GM18498 (cell line): Measurements from ENCODE around the gene SCAMP2.

ENCODE experiments used
- ATAC-seq: cut with Tn5 transposase; IDR thresholded peaks from one replicate; pipeline ENCODE4 v1.9.1; 2021; ENCODE audit warnings: mild to moderate bottlenecking, moderate library complexity; ENCODE audit not compliant: unreplicated experiment

The SCAMP2 gene

DNA sequence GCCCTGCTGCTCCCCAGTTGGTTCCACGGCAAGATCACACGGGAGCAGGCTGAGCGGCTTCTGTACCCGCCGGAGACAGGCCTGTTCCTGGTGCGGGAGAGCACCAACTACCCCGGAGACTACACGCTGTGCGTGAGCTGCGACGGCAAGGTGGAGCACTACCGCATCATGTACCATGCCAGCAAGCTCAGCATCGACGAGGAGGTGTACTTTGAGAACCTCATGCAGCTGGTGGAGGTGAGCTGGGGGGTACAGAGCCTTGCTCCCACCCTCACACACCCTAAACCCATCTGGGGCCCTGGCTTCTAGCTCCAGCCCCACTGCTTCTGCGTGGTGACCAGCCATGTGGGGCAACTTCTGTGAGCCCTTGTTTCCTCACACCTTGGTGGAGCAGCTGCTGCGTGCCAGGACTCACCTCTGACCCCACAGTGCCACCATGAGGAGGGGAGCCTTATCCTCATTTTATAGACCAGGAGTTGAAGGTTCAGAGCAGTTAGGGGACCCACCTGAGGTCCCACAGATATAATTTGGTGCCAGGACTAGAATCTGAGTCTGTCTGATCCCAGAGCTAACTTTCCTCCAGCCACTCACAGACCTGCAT, 73.8 kb downstream of the SCAMP2 start:
- no peak for ATAC-seq

DNA sequence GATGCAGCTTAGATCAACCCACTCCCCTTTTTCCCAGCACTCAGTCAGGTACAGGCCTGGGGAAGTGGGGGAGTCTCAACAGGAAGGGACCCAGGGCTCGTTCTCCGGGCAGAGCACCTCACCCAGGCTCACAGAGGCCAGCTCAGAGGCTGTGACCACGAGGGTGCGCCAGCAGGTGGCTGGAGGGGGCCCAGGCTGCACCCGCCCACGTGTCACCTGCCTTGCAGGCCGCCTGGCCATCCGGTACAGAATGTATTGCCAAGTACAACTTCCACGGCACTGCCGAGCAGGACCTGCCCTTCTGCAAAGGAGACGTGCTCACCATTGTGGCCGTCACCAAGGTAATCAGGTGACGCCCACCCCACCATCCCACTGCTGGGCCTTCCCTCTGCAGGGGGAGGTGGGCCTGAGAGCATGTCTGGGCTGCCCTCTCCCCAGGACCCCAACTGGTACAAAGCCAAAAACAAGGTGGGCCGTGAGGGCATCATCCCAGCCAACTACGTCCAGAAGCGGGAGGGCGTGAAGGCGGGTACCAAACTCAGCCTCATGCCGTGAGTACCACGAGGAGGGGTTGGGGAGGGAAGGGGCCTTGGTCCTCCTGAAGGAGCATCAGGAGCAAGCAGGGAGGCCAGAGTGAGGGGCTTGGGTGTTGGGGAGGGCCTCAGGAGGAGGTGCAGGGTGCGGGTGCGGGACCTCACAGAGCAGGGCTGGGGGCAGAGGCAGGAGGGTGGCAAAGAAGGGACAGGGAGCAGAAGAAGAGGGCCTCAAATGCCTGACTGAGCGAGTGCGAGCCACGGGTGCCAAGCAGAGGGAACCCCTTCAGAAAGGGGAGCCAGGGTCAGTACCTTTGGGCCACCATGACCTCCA, 74.5 kb downstream of the SCAMP2 start:
- ATAC-seq = no peak

DNA sequence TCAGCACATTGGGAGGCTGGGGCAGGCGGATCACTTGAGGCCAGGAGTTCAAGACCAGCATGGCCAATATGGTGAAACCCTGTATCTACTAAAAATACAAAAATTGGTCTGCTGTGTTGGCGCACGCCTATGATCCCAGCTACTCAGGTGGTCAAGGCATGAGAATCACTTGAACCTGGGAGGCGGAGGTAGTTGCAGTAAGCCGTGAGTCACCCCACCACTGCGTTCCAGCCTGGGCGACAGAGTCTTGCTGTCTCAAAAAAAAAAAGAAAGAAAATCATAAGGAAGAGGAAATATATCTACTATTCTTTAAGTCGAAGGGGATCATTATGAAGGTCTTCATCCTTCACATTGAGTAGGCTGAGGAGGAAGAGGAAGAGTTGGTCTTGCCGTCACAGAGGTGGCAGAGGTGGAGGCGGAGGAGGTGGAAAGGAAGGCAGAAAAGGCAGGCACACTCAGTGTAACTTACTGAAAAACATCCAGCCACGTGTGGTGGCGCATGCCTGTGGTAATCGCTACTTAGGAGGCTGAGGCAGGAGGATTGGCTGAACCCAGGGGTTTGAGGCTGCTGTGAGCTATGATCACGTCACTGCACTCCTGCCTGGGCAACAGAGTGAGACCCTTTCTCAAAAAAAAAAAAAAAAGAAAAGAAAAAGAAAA, 77.1 kb downstream of the SCAMP2 start:
- no peak for ATAC-seq

DNA sequence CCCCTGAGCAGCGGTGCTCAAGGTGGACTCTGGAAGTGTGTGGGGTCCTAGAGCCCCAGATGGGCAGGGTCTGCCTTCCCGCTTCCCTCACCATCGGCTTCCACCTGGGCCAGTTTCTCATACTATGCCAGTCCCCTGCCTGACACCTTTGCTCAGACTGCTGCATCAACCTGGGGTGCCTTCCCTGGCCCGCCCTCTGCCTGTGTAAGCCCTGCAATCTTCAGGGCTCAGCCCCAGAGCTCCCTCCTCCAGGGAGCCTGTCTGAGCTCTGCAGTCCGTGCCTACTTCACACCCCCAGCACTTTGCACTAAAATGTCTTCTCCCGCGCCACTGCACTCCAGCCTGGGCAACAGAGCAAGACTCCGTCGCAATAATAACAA, 78.2 kb downstream of the SCAMP2 start:
- no peak for ATAC-seq

DNA sequence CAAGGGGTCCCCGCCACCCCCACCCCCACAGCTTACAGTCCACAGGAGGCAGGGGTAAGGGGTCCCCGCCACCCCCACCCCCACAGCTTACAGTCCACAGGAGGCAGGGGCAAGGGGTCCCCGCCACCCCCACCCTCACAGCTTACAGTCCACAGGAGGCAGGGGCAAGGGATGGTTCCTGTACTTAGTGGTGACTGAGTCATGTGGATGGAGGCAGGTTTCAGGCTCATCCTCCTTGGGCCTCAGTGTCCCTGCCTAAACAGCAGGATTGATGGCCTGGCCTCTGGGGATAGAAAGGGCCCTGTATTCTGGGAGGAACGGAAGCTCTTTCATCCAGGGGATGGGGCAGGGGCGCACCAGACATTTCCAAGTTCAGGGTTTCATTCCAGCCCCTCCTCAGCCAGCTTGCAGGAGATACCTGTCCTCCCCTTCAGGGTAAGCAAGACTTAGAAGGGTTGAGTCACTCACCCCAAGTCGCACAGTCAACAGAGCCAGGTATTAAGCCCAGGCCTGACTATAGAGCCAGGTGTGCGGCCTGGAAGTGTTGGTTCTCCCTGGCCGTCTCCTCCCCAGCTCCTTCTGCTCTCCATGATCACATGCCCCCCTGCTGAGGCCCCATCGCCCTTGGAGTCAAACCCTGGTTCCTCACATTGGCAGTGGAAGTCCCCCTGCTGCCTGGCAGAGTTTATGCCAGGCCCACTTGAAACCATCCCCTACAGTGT, 78.8 kb downstream of the SCAMP2 start:
- no peak for ATAC-seq
